H1 (cell line): Measurements from ENCODE around the gene PAF1. TPM values are rescaled to one million over a fixed set of nuclear protein-coding genes. Genes with fewer than 3 reads are reported as not detected.

ENCODE experiments used
- CTCF ChIA-PET: fragments of 300-600 bp; sonication (Branson Sonifier 250); formaldehyde crosslinking; loops from one replicate; lab custom pipeline; 2021; ENCODE audit not compliant: partially characterized antibody; lab: Charles Lee
- POLR2A ChIA-PET: fragments of 300-600 bp; sonication (Branson Sonifier 250); formaldehyde crosslinking; loops from one replicate; lab custom pipeline; 2021; ENCODE audit warnings: inconsistent platforms; ENCODE audit not compliant: partially characterized antibody; lab: Charles Lee
- DNase-seq, 2 experiments: peaks; one replicate each; pipeline versions ENCODE4 v3.0.0 to v3.0.0-alpha.2; 2010 to 2022; ENCODE audit warnings: low spot score in 2 of 2, low read depth in 1 of 2, mixed read lengths in 1 of 2
- FAIRE-seq: peaks from 2 replicates; lab custom pipeline; 2011; peaks lifted over from hg19 to GRCh38; lab: Jason Lieb, UNC
- H2AFZ ChIP-seq: 2 replicates; pipeline ENCODE4 v1.8.1; 2012; ENCODE audit warnings: low read length, inconsistent platforms
- H2AK5ac ChIP-seq: 2 replicates; pipeline ENCODE4 v1.6.1; 2013; ENCODE audit warnings: low read depth, low read length
- H2BK120ac ChIP-seq: replicated peaks from 2 replicates; pipeline ENCODE3; 2013; ENCODE audit warnings: low read depth, low read length, inconsistent platforms
- H2BK12ac ChIP-seq: 2 replicates; pipeline ENCODE4 v1.6.1; 2013; ENCODE audit warnings: low read depth, low read length
- H2BK15ac ChIP-seq: 2 replicates; pipeline ENCODE4 v1.6.1; 2013; ENCODE audit warnings: low read length
- H2BK20ac ChIP-seq: 2 replicates; pipeline ENCODE4 v1.6.1; 2013; ENCODE audit warnings: low read length
- H2BK5ac ChIP-seq: 2 replicates; pipeline ENCODE4 v1.6.1; 2013; ENCODE audit warnings: low read depth, low read length
- H3K14ac ChIP-seq: 2 replicates; pipeline ENCODE4 v1.6.1; 2013; ENCODE audit warnings: inconsistent platforms; ENCODE audit not compliant: insufficient read length
- H3K18ac ChIP-seq: 2 replicates; pipeline ENCODE4 v1.6.1; 2013; ENCODE audit warnings: low read length; ENCODE audit errors: extremely low read depth
- H3K23ac ChIP-seq: 2 replicates; pipeline ENCODE4 v1.6.1; 2013; ENCODE audit warnings: inconsistent platforms; ENCODE audit not compliant: insufficient read length
- H3K23me2 ChIP-seq: 2 replicates; pipeline ENCODE4 v1.6.1; 2013; ENCODE audit warnings: low read depth, low read length
- H3K27ac ChIP-seq: 2 replicates; pipeline ENCODE4 v1.6.1; 2011; ENCODE audit warnings: low read depth, low read length, inconsistent platforms
- H3K27me3 ChIP-seq, 4 experiments: replicated peaks in 1 of 4; 1 replicate in 1 of 4; 2 replicates in 3 of 4; pipeline versions ENCODE4 v1.6.1 to v1.8.1; 2011 to 2013; ENCODE audit warnings: low read length in 3 of 4, mild to moderate bottlenecking in 3 of 4, inconsistent platforms in 2 of 4, mixed read lengths in 2 of 4, moderate library complexity in 1 of 4; ENCODE audit not compliant: control insufficient read depth in 3 of 4, insufficient read depth in 3 of 4; ENCODE audit errors: extremely low read depth in 1 of 4
- H3K36me3 ChIP-seq, 4 experiments: 2 replicates each; pipeline versions ENCODE4 v1.6.1 to v1.8.1; 2011 to 2013; ENCODE audit warnings: mild to moderate bottlenecking in 4 of 4, low read length in 3 of 4, moderate library complexity in 2 of 4, control low read depth in 1 of 4, inconsistent platforms in 1 of 4; ENCODE audit not compliant: insufficient read depth in 4 of 4, control insufficient read depth in 2 of 4
- H3K4ac ChIP-seq: replicated peaks from 2 replicates; pipeline ENCODE3; 2013; ENCODE audit warnings: low read length, low read depth, mixed read lengths, inconsistent platforms; ENCODE audit not compliant: insufficient read length
- H3K4me1 ChIP-seq, 4 experiments: replicated peaks in 1 of 4; 1 replicate in 1 of 4; 2 replicates in 3 of 4; pipeline versions ENCODE4 v1.6.1 to v1.8.1; 2011 to 2013; ENCODE audit warnings: low read length in 3 of 4, inconsistent platforms in 2 of 4, mixed read lengths in 1 of 4; ENCODE audit not compliant: insufficient read depth in 4 of 4, control insufficient read depth in 3 of 4
- H3K4me2 ChIP-seq, 2 experiments: 2 replicates each; pipeline versions ENCODE4 v1.6.1 to v1.8.1; 2011 to 2013; ENCODE audit warnings: low read depth in 2 of 2, low read length in 2 of 2, control low read depth in 1 of 2, inconsistent platforms in 1 of 2, mild to moderate bottlenecking in 1 of 2; ENCODE audit not compliant: insufficient read depth in 1 of 2
- H3K4me3 ChIP-seq, 4 experiments: fragments of 200-600, 300-600 bp in 1 of 4; sonication (generic), shearing (Covaris generic), sonication (Bioruptor Twin) in 1 of 4; 2 replicates each; pipeline versions ENCODE4 v1.5.1 to v1.8.1; 2011 to 2016; ENCODE audit warnings: low read length in 4 of 4, low read depth in 3 of 4, control low read depth in 2 of 4, inconsistent platforms in 2 of 4, mild to moderate bottlenecking in 2 of 4, mixed read lengths in 1 of 4, moderate library complexity in 1 of 4; ENCODE audit not compliant: insufficient read depth in 2 of 4; ENCODE audit errors: extremely low read depth in 1 of 4
- H3K56ac ChIP-seq: replicated peaks from 2 replicates; pipeline ENCODE3; 2013; ENCODE audit warnings: low read depth, mild to moderate bottlenecking, mixed read lengths, low read length, inconsistent platforms; ENCODE audit not compliant: insufficient read length
- H3K79me1 ChIP-seq: 2 replicates; pipeline ENCODE4 v1.6.1; 2013; ENCODE audit warnings: low read depth, low read length, control low read depth
- H3K79me2 ChIP-seq, 2 experiments: 2 replicates each; pipeline versions ENCODE4 v1.6.1 to v1.8.1; 2012 to 2013; ENCODE audit warnings: low read length in 2 of 2, mild to moderate bottlenecking in 2 of 2, inconsistent platforms in 1 of 2; ENCODE audit not compliant: insufficient read depth in 2 of 2, control insufficient read depth in 1 of 2
- H3K9ac ChIP-seq, 4 experiments: replicated peaks in 1 of 4; 1 replicate in 1 of 4; 2 replicates in 3 of 4; pipeline versions ENCODE4 v1.6.1 to v1.8.1; 2011 to 2013; ENCODE audit warnings: low read depth in 3 of 4, low read length in 3 of 4, control low read depth in 2 of 4, mild to moderate bottlenecking in 2 of 4, moderate library complexity in 2 of 4, inconsistent platforms in 1 of 4; ENCODE audit errors: extremely low read depth in 1 of 4
- H3K9me3 ChIP-seq, 2 experiments: 2 replicates each; pipeline versions ENCODE4 v1.6.1 to v1.8.1; 2012 to 2013; ENCODE audit warnings: mild to moderate bottlenecking in 2 of 2, moderate library complexity in 2 of 2, control low read depth in 1 of 2, inconsistent platforms in 1 of 2, low read depth in 1 of 2, low read length in 1 of 2, mixed read lengths in 1 of 2; ENCODE audit not compliant: insufficient read depth in 2 of 2
- H4K20me1 ChIP-seq, 2 experiments: replicated peaks in 1 of 2; 2 replicates each; pipeline versions ENCODE3 to v1.8.1; 2011 to 2013; ENCODE audit warnings: inconsistent platforms in 2 of 2, low read length in 2 of 2, mild to moderate bottlenecking in 1 of 2; ENCODE audit not compliant: insufficient read depth in 2 of 2, control insufficient read depth in 1 of 2
- H4K5ac ChIP-seq: 2 replicates; pipeline ENCODE4 v1.6.1; 2013; ENCODE audit warnings: low read length, low read depth, mixed read lengths, inconsistent platforms; ENCODE audit not compliant: insufficient read length
- H4K8ac ChIP-seq: 2 replicates; pipeline ENCODE4 v1.8.0; 2013; ENCODE audit warnings: mild to moderate bottlenecking, moderate library complexity, low read length, inconsistent platforms; ENCODE audit not compliant: insufficient read depth; ENCODE audit errors: extremely low read depth
- H4K91ac ChIP-seq: replicated peaks from 2 replicates; pipeline ENCODE3; 2013; ENCODE audit warnings: low read length, mixed read lengths, inconsistent platforms; ENCODE audit not compliant: insufficient read length
- MAFK ChIP-seq: IDR thresholded peaks from 2 replicates; pipeline ENCODE4 v1.6.1; 2012; ENCODE audit warnings: low read depth, mild to moderate bottlenecking, improper control_type of control experiment, low read length
- PHF8 ChIP-seq: fragments of 200-600 bp; sonication (generic); conservative IDR thresholded peaks from 2 replicates; pipeline ENCODE4 v1.7.1; 2012; ENCODE audit warnings: low read depth, mild to moderate bottlenecking, inconsistent platforms, low read length, moderate library complexity
- TAF7 ChIP-seq: optimal IDR thresholded peaks from 2 replicates; pipeline ENCODE3; 2011; ENCODE audit warnings: low read depth, mild to moderate bottlenecking, inconsistent platforms, low read length, moderate library complexity, borderline replicate concordance
- TBP ChIP-seq: IDR thresholded peaks from 2 replicates; pipeline ENCODE4 v1.6.1; 2011; ENCODE audit warnings: low read depth, low read length, improper control_type of control experiment
- WGBS, 2 experiments: shearing (Covaris generic) in 1 of 2; methylation state at CpG; one replicate each; pipeline versions ENCODE4 v1.1.6 to v1.1.7; 2013 to 2015; ENCODE audit warnings: low lambda C conversion rate in 2 of 2, mixed read lengths in 2 of 2, inconsistent platforms in 1 of 2, low coverage in 1 of 2, missing lambda C conversion rate in 1 of 2; ENCODE audit not compliant: insufficient replicate concordance in 2 of 2, insufficient coverage in 1 of 2, insufficient read length in 1 of 2; ENCODE audit errors: extremely low coverage in 1 of 2, missing lambda C conversion rate in 1 of 2; 5-methylcytosine and 5-hydroxymethylcytosine counted together
- polyA plus RNA-seq, 7 experiments: library from polyadenylated mRNA; depleted of rRNA in 3 of 7; stranded (reverse) in 5 of 7; unstranded in 2 of 7; fragments of >200 nt in 5 of 7; fragments of 200-250 nt in 2 of 7; gene quantifications; 1 replicate in 5 of 7; 2 replicates in 1 of 7; 4 replicates in 1 of 7; pipeline versions ENCODE4 v1.2.1 to v1.2.3, GENCODE V29; 2011 to 2013; ENCODE audit warnings: missing spikeins in 2 of 7, mixed read lengths in 2 of 7
- total RNA-seq: library from RNA; stranded (reverse); fragmentation: NEBNext Ultra II Directional; extraction: Animal tissue kit (Norgen Biotek cat#: 25700); gene quantifications from 2 replicates; pipeline ENCODE4 v1.2.1, GENCODE V29; 2021
- TF ChIP-seq, protein P1 (sequence below): IDR thresholded peaks from 2 replicates; pipeline ENCODE4 v1.6.1; 2012; ENCODE audit warnings: low read length, inconsistent platforms

Gene PAF1
- total and polyA plus RNA-seq, 2 of the 8 experiments (the other 6 are each of a cell fraction or from before 2014, with no cell fraction given) = 31.4 to 58.6 TPM

DNA sequence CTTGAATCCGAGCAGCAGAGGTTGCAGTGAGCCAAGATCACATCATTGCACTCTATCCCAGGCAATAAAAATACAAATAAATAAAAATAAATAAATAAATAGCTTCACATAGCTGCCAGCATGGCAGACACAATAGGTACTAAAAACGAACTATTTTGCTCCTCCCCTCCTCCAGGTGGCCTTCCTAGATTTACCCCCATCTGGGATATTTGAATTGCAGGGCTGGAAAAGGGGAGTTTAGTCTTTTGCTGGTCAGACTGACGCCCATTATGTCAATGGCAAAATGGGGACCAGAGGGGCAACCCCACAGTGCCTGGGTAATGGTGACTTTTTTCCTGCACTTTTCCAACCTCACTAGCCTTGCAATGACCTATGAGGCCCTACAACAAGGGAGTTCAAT lies 54.4 kb downstream of the PAF1 start:
- Histone ChIP-seq H3K9ac (no peak overlapping the region), H3K9me3 (no peaks in the 10 kb centered on the region), H3K79me2 (no peaks in the 10 kb centered on the region), H3K27me3 (no peaks in the 10 kb centered on the region; a peak in 1 of 7 replicates), H3K23ac (no peak overlapping the region), H4K5ac (no peak overlapping the region), H3K27ac (no peak overlapping the region), H2BK15ac (no peak overlapping the region), H3K4me2 (no peak overlapping the region), H2BK20ac (no peak overlapping the region), H2AK5ac (no peak overlapping the region), H4K20me1 (peaks cover 0 to 2% of the 10 kb centered on the region in 2 experiments), H4K8ac (no peak overlapping the region), H3K4me1 (peaks cover 0 to 7% (median 2%) of the 10 kb centered on the region in 4 experiments; a peak in 3 of 7 replicates), H4K91ac (no peak overlapping the region), H3K36me3 (no peaks in the 10 kb centered on the region), H3K4me3 (no peak overlapping the region), H2BK5ac (no peak overlapping the region), H3K56ac (no peak overlapping the region), H3K79me1 (no peaks in the 10 kb centered on the region), H3K18ac (no peak overlapping the region), H3K4ac (no peak overlapping the region), H3K14ac (no peak overlapping the region), H2AFZ (no peak overlapping the region), H3K23me2 (peaks cover 6% of the 10 kb centered on the region), H2BK120ac (no peak overlapping the region), H2BK12ac (no peak overlapping the region)
- WGBS, 2 experiments = 91% methylated on average over 3 of the region's 3 CpGs; no CpG with 5 or more reads in 1 of the 2 experiments
- ChIA-PET CTCF (interaction anchor here (1.3 to 11.7 kb wide), 2 partner anchors 122 to 214 kb away, joined by 4 to 85 read pairs; no protein-coding TSS in a partner anchor), POLR2A (interaction anchor here (1.2 kb wide), 1 partner anchor 16 kb away, joined by 3 read pairs; no protein-coding TSS in a partner anchor)
- FAIRE-seq (no peak), DNase-seq (no peak)
- TF ChIP-seq MAFK (no peak), PHF8 (no peak), TAF7 (no peak), TBP (no peak)
- TF ChIP-seq, protein P1, sequence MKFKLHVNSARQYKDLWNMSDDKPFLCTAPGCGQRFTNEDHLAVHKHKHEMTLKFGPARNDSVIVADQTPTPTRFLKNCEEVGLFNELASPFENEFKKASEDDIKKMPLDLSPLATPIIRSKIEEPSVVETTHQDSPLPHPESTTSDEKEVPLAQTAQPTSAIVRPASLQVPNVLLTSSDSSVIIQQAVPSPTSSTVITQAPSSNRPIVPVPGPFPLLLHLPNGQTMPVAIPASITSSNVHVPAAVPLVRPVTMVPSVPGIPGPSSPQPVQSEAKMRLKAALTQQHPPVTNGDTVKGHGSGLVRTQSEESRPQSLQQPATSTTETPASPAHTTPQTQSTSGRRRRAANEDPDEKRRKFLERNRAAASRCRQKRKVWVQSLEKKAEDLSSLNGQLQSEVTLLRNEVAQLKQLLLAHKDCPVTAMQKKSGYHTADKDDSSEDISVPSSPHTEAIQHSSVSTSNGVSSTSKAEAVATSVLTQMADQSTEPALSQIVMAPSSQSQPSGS = no peak
